Effector memory CD8-positive, alpha-beta T cell (primary cell): ENCODE data around the gene PRPF38B.
A peak's percentile ranks its signal among the peaks of the same experiment; 100 is the strongest.

Experiments used
- ATAC-seq: fragments of 150-1000 bp; cut with Tn5 transposase; replicated peaks from 2 replicates; pipeline ENCODE4 v1.10.0; 2021; ENCODE audit warnings: mild to moderate bottlenecking, moderate library complexity
- DNase-seq, 3 experiments: peaks; one replicate each; pipeline ENCODE4 v3.0.0; 2021
- H3K27ac Mint-ChIP-seq, 2 donors: one replicate each; pipeline ENCODE4 v1.8.0; 2022; ENCODE audit warnings: mild to moderate bottlenecking in 2 of 2, mixed read lengths in 2 of 2, moderate library complexity in 2 of 2
- H3K27me3 Mint-ChIP-seq, 2 donors: one replicate each; pipeline ENCODE4 v1.8.0; 2022; ENCODE audit warnings: mixed read lengths in 2 of 2
- H3K36me3 Mint-ChIP-seq: one replicate; pipeline ENCODE4 v1.8.0; 2022; ENCODE audit warnings: mild to moderate bottlenecking, moderate library complexity, mixed read lengths; ENCODE audit not compliant: insufficient read depth
- H3K4me1 Mint-ChIP-seq, 2 donors: one replicate each; pipeline ENCODE4 v1.8.0; 2022; ENCODE audit warnings: low read depth in 2 of 2, mixed read lengths in 2 of 2
- H3K4me3 Mint-ChIP-seq, 2 donors: one replicate each; pipeline ENCODE4 v1.8.0; 2022; ENCODE audit warnings: mild to moderate bottlenecking in 2 of 2, mixed read lengths in 2 of 2, moderate library complexity in 2 of 2
- H3K9me3 Mint-ChIP-seq, 2 donors: one replicate each; pipeline ENCODE4 v1.8.0; 2022; ENCODE audit warnings: mixed read lengths in 2 of 2

Gene PRPF38B

GRCh38 chr1:108745980-108746381 lies 53.9 kb downstream of the PRPF38B start:
- ATAC-seq (no peak), DNase-seq (no peak)
- H3K36me3 Mint-ChIP-seq: peaks cover 24% of the 10 kb centered on the region
- H3K4me1 Mint-ChIP-seq: peaks cover 25 to 41% of the 10 kb centered on the region in 2 donors
- no peaks in the 10 kb centered on the region for H3K9me3 Mint-ChIP-seq
- no peaks in the 10 kb centered on the region for H3K27me3 Mint-ChIP-seq
- peak overlapping the region; percentile 99 for H3K27ac Mint-ChIP-seq
- H3K4me3 Mint-ChIP-seq: peak overlapping the region; percentile 97 to 100

GRCh38 chr1:108746382-108747170 lies 54.5 kb downstream of the PRPF38B start, which contains the start of gene STXBP3:
Gene STXBP3, plus strand, starts transcription at chr1:108746674. Its CDS starts 64 bp downstream, at chr1:108746738.
- ATAC-seq: peak; percentile 92
- peak within 1 kb of the TSS; percentile 99 for H3K27ac Mint-ChIP-seq
- peaks cover 26 to 42% of the 10 kb centered on the region in 2 donors for H3K4me1 Mint-ChIP-seq
- no peaks in the 10 kb centered on the region for H3K27me3 Mint-ChIP-seq
- H3K4me3 Mint-ChIP-seq: peak within 1 kb of the TSS; percentile 97 to 100
- no peaks in the 10 kb centered on the region for H3K9me3 Mint-ChIP-seq
- peaks cover 25% of the 10 kb centered on the region for H3K36me3 Mint-ChIP-seq
- peak; percentile 100 for DNase-seq

- peak overlapping the region; percentile 99 for H3K27ac Mint-ChIP-seq
- no peak for ATAC-seq
- DNase-seq: peak in 2 of 3 experiments; percentile 11 to 20
These were observed 55.2 kb downstream of the PRPF38B start for GRCh38 chr1:108747171-108747850.

GRCh38 chr1:108747898-108748297 lies 55.8 kb downstream of the PRPF38B start:
- no peaks in the 10 kb centered on the region for H3K27me3 Mint-ChIP-seq
- H3K27ac Mint-ChIP-seq: peak overlapping the region; percentile 99
- DNase-seq: no peak
- peaks cover 26 to 47% of the 10 kb centered on the region in 2 donors for H3K4me1 Mint-ChIP-seq
- no peak for ATAC-seq
- H3K4me3 Mint-ChIP-seq: peak overlapping the region; percentile 7 to 97
- H3K36me3 Mint-ChIP-seq: peaks cover 32% of the 10 kb centered on the region
- H3K9me3 Mint-ChIP-seq: no peaks in the 10 kb centered on the region

More at GRCh38 chr1:108747171-108747850, 55.2 kb downstream of the PRPF38B start:
- Mint-ChIP-seq H3K9me3 (no peaks in the 10 kb centered on the region), H3K4me3 (peak overlapping the region; percentile 97 to 100), H3K36me3 (peaks cover 26% of the 10 kb centered on the region), H3K27me3 (no peaks in the 10 kb centered on the region), H3K4me1 (peaks cover 26 to 42% of the 10 kb centered on the region in 2 donors)

GRCh38 chr1:108749081-108749480 lies 57.0 kb downstream of the PRPF38B start:
- no peak for DNase-seq
- peaks cover 26 to 51% of the 10 kb centered on the region in 2 donors for H3K4me1 Mint-ChIP-seq
- no peak for ATAC-seq
- H3K27ac Mint-ChIP-seq: peak overlapping the region in 1 of 2 donors; percentile 67
- no peaks in the 10 kb centered on the region for H3K9me3 Mint-ChIP-seq
- H3K36me3 Mint-ChIP-seq: peaks cover 41% of the 10 kb centered on the region
- no peaks in the 10 kb centered on the region for H3K27me3 Mint-ChIP-seq
- H3K4me3 Mint-ChIP-seq: peak overlapping the region in 1 of 2 donors; percentile 97

- no peak overlapping the region for H3K4me3 Mint-ChIP-seq
- ATAC-seq (no peak), DNase-seq (no peak)
- no peaks in the 10 kb centered on the region for H3K9me3 Mint-ChIP-seq
- peak overlapping the region; percentile 28 to 29 for H3K27ac Mint-ChIP-seq
- H3K36me3 Mint-ChIP-seq: peaks cover 56% of the 10 kb centered on the region
- no peaks in the 10 kb centered on the region for H3K27me3 Mint-ChIP-seq
- H3K4me1 Mint-ChIP-seq: peaks cover 26 to 55% of the 10 kb centered on the region in 2 donors
These were observed 58.5 kb downstream of the PRPF38B start for GRCh38 chr1:108750476-108751181.
